ENCODE data around the gene LCE1C.

LCE1C gene

GRCh38 chr1:152759453-152760173 is 46.8 kb downstream of the LCE1C start:
- DNase-seq (ENCODE audit: low read depth in 2 of 2) = no peak

GRCh38 chr1:152758636-152759035 is 47.8 kb downstream of the LCE1C start:
- no peak for DNase-seq (ENCODE audit: low read depth in 2 of 2)

- DNase-seq (ENCODE audit: low read depth in 2 of 2) = no peak
Observed at GRCh38 chr1:152757747-152758146, 48.7 kb downstream of the LCE1C start, which contains the start of gene KPRP. Gene KPRP, plus strand, starts transcription at chr1:152758025. Its CDS starts 1,564 bp downstream, at chr1:152759589.

GRCh38 chr1:152756872-152757271 is 49.6 kb downstream of the LCE1C start:
- no peak for DNase-seq (ENCODE audit: low read depth in 2 of 2)
